Gastrocnemius medialis (tissue), 4 donors: ENCODE results near the gene ANKRD31. TPM values are rescaled to one million over a fixed set of nuclear protein-coding genes. Genes with fewer than 3 reads are reported as not detected.

ENCODE experiments used
- ATAC-seq, 2 donors: fragments of 150-250 bp; one replicate each; pipeline ENCODE4 v1.9.1; 2016
- DNase-seq, 2 donors: peaks; one replicate each; pipeline ENCODE4 v3.0.0-alpha.2; 2019
- H3K27ac ChIP-seq, 4 donors: fragments of 200-600 bp; sonication (generic); 1 replicate in 1 of 4; 2 replicates in 3 of 4; pipeline ENCODE4 v1.5.1; 2016 to 2018; ENCODE audit warnings: mild to moderate bottlenecking in 2 of 4, moderate library complexity in 1 of 4
- H3K27me3 ChIP-seq, 3 donors: fragments of 200-600 bp; sonication (generic) in 2 of 3; 1 replicate in 1 of 3; 2 replicates in 2 of 3; pipeline versions ENCODE4 v1.5.1 to v1.6.0; 2016 to 2019; ENCODE audit warnings: mild to moderate bottlenecking in 1 of 3, moderate library complexity in 1 of 3
- H3K36me3 ChIP-seq, 2 donors: fragments of 200-600 bp; sonication (generic) in 1 of 2; one replicate each; pipeline ENCODE4 v1.5.1; 2017 to 2018
- H3K4me1 ChIP-seq, 2 donors: fragments of 200-600 bp; sonication (generic) in 1 of 2; one replicate each; pipeline ENCODE4 v1.5.1; 2016 to 2017; ENCODE audit warnings: mild to moderate bottlenecking in 2 of 2
- H3K4me3 ChIP-seq, 4 donors: fragments of 200-600 bp; sonication (generic) in 3 of 4; 1 replicate in 1 of 4; 2 replicates in 3 of 4; pipeline ENCODE4 v1.5.1; 2016 to 2019; ENCODE audit warnings: mild to moderate bottlenecking in 2 of 4
- H3K9me3 ChIP-seq, 3 donors: fragments of 200-600 bp; sonication (generic) in 2 of 3; 1 replicate in 1 of 3; 2 replicates in 2 of 3; pipeline ENCODE4 v1.5.1; 2016 to 2019
- CTCF ChIP-seq, 5 experiments: fragments of 450-650 bp in 3 of 5; fragments of 200-600 bp in 2 of 5; sonication (generic) in 2 of 5; IDR thresholded peaks in 4 of 5; conservative IDR thresholded peaks in 1 of 5; 1 replicate in 4 of 5; 2 replicates in 1 of 5; pipeline ENCODE4 v1.5.1; 2016 to 2019; ENCODE audit warnings: antibody characterized with exemption in 5 of 5, mild to moderate bottlenecking in 3 of 5, moderate library complexity in 3 of 5
- POLR2A ChIP-seq, 2 donors: fragments of 450-650 bp; IDR thresholded peaks; one replicate each; pipeline ENCODE4 v1.6.1; 2017; ENCODE audit warnings: antibody characterized with exemption in 2 of 2, mild to moderate bottlenecking in 2 of 2, moderate library complexity in 2 of 2
- in situ Hi-C, 4 donors: fragments of 200-750 bp; cut with MboI; loops; one replicate each; pipeline versions ENCODE4 v1.15.0 to v1.8.0; 2017; ENCODE audit warnings: low sequenced_read_pairs in 4 of 4
- intact Hi-C: fragments of 100-400 bp; cut with DNase I; formaldehyde crosslinking; loops from one replicate; pipeline ENCODE4 v1.15.1; 2023; ENCODE audit warnings: low total_unique reads
- total RNA-seq, 4 donors: library from RNA; depleted of rRNA; stranded (reverse); fragments of >200 nt; gene quantifications; one replicate each; pipeline versions ENCODE4 v1.1.0 to v1.2.3, GENCODE V29; 2016

ANKRD31 gene
- total RNA-seq, 4 donors from 2014 or later, result 0.03 TPM; not detected in 3

GRCh38 chr5:75053304-75054133 is 183.2 kb downstream of the ANKRD31 start:
- Histone ChIP-seq H3K4me3 (peak overlapping the region; percentile 74 to 86 (median 77)), H3K9me3 (no peaks in the 10 kb centered on the region), H3K36me3 (no peaks in the 10 kb centered on the region), H3K27ac (peak overlapping the region; percentile 75 to 87 (median 86)), H3K4me1 (peaks cover 11 to 15% of the 10 kb centered on the region in 2 donors), H3K27me3 (no peaks in the 10 kb centered on the region)
- ATAC-seq, result peak; percentile 58 to 65
- DNase-seq, result peak; percentile 11 to 54
- in situ Hi-C loops (no loop called here), intact Hi-C loops (loop anchor here (1.0 to 10.0 kb wide), 2 partner anchors 283 to 1489 kb away; partner anchors contain the start of genes ANKRA2 and UTP15)
- TF ChIP-seq CTCF (IDR thresholded peaks at IDR 0.05 in 4 of 5, conservative IDR thresholded peaks at IDR 0.05 in 1 of 5) (no peak), POLR2A (IDR thresholded peaks at IDR 0.05) (peak; percentile 41 to 50)

GRCh38 chr5:75053054-75053303 is 183.7 kb downstream of the ANKRD31 start:
- H3K9me3 ChIP-seq, result no peaks in the 10 kb centered on the region
- no peaks in the 10 kb centered on the region for H3K27me3 ChIP-seq
- H3K27ac ChIP-seq, result peak overlapping the region; percentile 75 to 87 (median 86)
- intact Hi-C loops, result loop anchor here (1.0 to 10.0 kb wide), 2 partner anchors 283 to 1488 kb away; partner anchors contain the start of genes ANKRA2 and UTP15
- H3K4me3 ChIP-seq, result peak overlapping the region; percentile 74 to 86 (median 77)
- in situ Hi-C loops, result no loop called here
- TF ChIP-seq CTCF (IDR thresholded peaks at IDR 0.05 in 4 of 5, conservative IDR thresholded peaks at IDR 0.05 in 1 of 5) (peak in 1 of 5 experiments; percentile 18), POLR2A (IDR thresholded peaks at IDR 0.05) (no peak)
- peaks cover 11 to 15% of the 10 kb centered on the region in 2 donors for H3K4me1 ChIP-seq
- peak in 1 of 2 donors; percentile 53 for ATAC-seq
- no peaks in the 10 kb centered on the region for H3K36me3 ChIP-seq
- DNase-seq, result no peak

GRCh38 chr5:75052192-75053053 is 184.3 kb downstream of the ANKRD31 start, which contains the start of gene GCNT4:
Gene GCNT4 (minus strand): TSS chr5:75052558. CDS start chr5:75030037, 22,521 bp downstream.
- peak; percentile 29 to 56 for ATAC-seq
- peak within 1 kb of the TSS; percentile 75 to 87 (median 86) for H3K27ac ChIP-seq
- peak within 1 kb of the TSS; percentile 74 to 86 (median 77) for H3K4me3 ChIP-seq

More at GRCh38 chr5:75052192-75053053, 184.3 kb downstream of the ANKRD31 start, which contains the start of gene GCNT4:
- Histone ChIP-seq H3K27me3 (no peaks in the 10 kb centered on the region), H3K36me3 (no peaks in the 10 kb centered on the region), H3K9me3 (no peaks in the 10 kb centered on the region), H3K4me1 (peaks cover 11 to 15% of the 10 kb centered on the region in 2 donors)
- intact Hi-C loops, result loop anchor here (1.0 to 10.0 kb wide), 2 partner anchors 284 to 1488 kb away; partner anchors contain the start of genes ANKRA2 and UTP15
- peak in 1 of 2 donors; percentile 26 for DNase-seq
- in situ Hi-C loops, result no loop called here
- no peak for TF ChIP-seq POLR2A (IDR thresholded peaks at IDR 0.05)
- no peak for TF ChIP-seq CTCF (IDR thresholded peaks at IDR 0.05 in 4 of 5, conservative IDR thresholded peaks at IDR 0.05 in 1 of 5)
